PFSK-1 (cell line): Measurements from ENCODE around the gene PHETA1.

Source experiments
- FOXP2 ChIP-seq: optimal IDR thresholded peaks from 2 replicates; pipeline ENCODE3; 2011; ENCODE audit warnings: borderline replicate concordance, control low read depth, inconsistent platforms; ENCODE audit not compliant: insufficient read depth; ENCODE audit errors: extremely low read length, extremely low read depth
- POLR2AphosphoS5 ChIP-seq: IDR thresholded peaks from 2 replicates; pipeline ENCODE4 v1.6.1; 2012; ENCODE audit warnings: low read depth, mild to moderate bottlenecking, control low read depth, low read length, moderate library complexity
- SIN3A ChIP-seq: IDR thresholded peaks from 2 replicates; pipeline ENCODE4 v1.6.1; 2012; ENCODE audit warnings: mild to moderate bottlenecking, low read length, moderate library complexity, borderline replicate concordance; ENCODE audit not compliant: insufficient read depth
- TAF1 ChIP-seq: IDR thresholded peaks from 2 replicates; pipeline ENCODE4 v1.6.1; 2012; ENCODE audit warnings: low read length, control low read depth, borderline replicate concordance; ENCODE audit not compliant: insufficient read depth
- TF ChIP-seq, protein P1 (sequence below), 2 experiments: IDR thresholded peaks; 2 replicates each; pipeline versions ENCODE4 v1.6.1 to v1.8.0; 2011 to 2012; ENCODE audit warnings: low read depth in 2 of 2, low read length in 2 of 2, control low read depth in 1 of 2, inconsistent platforms in 1 of 2, mild to moderate bottlenecking in 1 of 2, moderate library complexity in 1 of 2; ENCODE audit not compliant: insufficient read depth in 1 of 2

The PHETA1 gene

DNA sequence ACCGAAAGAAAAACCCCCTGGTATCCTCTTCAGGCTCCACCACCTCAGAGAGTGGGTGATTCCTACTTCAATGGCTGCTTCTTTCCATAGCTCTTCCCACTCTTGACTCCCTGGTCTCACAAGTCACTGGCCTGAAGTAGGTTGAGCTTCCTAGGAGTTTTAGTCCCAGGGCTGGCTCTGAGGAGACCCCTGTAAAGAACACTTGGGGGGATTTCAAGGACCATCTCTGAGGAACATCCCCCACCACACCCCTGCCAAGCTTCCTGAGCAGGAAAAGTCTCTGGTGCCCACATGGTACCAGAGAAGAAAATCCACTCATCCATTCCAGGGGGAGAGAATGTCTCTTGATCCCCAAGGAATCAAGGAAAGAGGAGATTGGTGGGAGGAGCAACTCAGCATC lies 25.7 kb downstream of the PHETA1 start:
- no peak for TF ChIP-seq FOXP2
- TF ChIP-seq, protein P1, sequence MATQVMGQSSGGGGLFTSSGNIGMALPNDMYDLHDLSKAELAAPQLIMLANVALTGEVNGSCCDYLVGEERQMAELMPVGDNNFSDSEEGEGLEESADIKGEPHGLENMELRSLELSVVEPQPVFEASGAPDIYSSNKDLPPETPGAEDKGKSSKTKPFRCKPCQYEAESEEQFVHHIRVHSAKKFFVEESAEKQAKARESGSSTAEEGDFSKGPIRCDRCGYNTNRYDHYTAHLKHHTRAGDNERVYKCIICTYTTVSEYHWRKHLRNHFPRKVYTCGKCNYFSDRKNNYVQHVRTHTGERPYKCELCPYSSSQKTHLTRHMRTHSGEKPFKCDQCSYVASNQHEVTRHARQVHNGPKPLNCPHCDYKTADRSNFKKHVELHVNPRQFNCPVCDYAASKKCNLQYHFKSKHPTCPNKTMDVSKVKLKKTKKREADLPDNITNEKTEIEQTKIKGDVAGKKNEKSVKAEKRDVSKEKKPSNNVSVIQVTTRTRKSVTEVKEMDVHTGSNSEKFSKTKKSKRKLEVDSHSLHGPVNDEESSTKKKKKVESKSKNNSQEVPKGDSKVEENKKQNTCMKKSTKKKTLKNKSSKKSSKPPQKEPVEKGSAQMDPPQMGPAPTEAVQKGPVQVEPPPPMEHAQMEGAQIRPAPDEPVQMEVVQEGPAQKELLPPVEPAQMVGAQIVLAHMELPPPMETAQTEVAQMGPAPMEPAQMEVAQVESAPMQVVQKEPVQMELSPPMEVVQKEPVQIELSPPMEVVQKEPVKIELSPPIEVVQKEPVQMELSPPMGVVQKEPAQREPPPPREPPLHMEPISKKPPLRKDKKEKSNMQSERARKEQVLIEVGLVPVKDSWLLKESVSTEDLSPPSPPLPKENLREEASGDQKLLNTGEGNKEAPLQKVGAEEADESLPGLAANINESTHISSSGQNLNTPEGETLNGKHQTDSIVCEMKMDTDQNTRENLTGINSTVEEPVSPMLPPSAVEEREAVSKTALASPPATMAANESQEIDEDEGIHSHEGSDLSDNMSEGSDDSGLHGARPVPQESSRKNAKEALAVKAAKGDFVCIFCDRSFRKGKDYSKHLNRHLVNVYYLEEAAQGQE (IDR thresholded peaks at IDR 0.05; ENCODE audit: insufficient read depth in 1 of 2, low read depth in 2 of 2, low read length in 2 of 2) = no peak

DNA sequence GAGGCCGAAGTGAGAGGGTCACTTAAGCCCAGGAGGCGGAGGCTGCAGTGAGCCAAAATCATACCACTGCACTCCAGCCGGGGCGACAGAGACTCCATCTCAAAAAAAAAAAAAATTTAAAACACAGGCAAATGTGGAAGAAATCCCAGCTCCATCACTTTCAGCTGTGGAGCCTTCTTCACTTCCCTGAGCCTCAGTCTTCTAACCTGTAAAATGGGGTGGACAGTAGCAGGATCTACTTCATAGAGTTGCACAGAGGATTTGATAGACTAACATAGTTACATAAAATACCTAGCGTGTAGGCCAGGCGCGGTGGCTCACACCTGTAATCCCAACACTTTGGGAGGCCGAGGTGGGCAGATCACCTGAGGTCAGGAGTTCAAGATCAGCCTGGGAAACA lies 26.5 kb downstream of the PHETA1 start:
- TF ChIP-seq FOXP2 (no peak), POLR2AphosphoS5 (no peak)

DNA sequence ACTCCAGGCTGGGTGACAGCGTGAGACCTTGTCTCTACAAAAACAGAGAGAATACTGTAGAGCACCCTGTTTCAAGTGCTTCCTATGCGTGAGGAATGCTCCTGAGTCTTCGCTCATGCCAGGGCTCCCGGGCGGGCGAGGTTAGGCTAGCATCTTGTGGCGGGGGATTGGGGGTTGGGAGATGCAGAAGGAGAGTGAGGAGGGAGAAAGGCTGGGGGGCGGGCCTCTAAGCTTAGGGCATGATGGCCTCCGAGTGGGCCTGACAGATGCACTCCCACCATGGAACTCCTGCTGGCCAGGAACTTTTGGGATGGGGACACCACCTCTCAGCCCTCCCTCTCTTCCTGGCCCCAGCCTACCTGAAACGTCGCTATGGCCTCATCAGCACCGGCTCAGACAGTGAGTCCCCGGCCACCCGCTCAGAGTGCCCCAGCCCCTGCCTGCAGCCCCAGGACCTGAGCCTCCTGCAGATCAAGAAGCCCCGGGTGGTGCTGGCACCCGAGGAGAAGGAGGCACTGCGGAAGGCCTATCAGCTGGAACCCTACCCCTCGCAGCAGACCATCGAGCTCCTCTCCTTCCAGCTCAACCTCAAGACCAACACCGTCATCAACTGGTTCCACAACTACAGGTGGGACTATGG lies 27.3 kb downstream of the PHETA1 start:
- TF ChIP-seq, protein P1 (IDR thresholded peaks at IDR 0.05; ENCODE audit: insufficient read depth in 1 of 2, low read depth in 2 of 2, low read length in 2 of 2) = no peak
- TF ChIP-seq FOXP2 = no peak
- no peak for TF ChIP-seq TAF1
- no peak for TF ChIP-seq POLR2AphosphoS5
- TF ChIP-seq SIN3A = no peak

DNA sequence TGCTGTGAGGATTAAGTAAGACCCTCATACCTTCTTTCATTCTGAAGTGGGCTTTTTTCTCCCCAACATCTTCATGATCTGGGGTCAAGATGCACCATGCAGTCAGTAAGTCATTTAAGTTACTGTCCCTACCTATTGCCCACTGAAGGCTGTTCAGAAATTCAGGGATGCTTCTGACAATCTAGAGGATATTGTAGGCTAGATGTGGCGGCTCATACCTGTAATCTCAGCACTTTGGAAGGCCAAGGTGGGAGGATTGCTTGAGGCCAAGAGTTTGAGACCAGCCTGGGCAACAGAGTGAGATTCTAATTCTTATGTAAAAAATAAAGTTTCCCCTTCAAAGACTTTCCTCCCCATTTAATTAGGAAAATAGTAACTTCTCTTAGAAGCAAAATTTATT lies 28.7 kb downstream of the PHETA1 start:
- TF ChIP-seq, protein P1 (IDR thresholded peaks at IDR 0.05; ENCODE audit: insufficient read depth in 1 of 2, low read depth in 2 of 2, low read length in 2 of 2) = no peak
- TF ChIP-seq FOXP2 (no peak), POLR2AphosphoS5 (no peak), SIN3A (no peak), TAF1 (no peak)

DNA sequence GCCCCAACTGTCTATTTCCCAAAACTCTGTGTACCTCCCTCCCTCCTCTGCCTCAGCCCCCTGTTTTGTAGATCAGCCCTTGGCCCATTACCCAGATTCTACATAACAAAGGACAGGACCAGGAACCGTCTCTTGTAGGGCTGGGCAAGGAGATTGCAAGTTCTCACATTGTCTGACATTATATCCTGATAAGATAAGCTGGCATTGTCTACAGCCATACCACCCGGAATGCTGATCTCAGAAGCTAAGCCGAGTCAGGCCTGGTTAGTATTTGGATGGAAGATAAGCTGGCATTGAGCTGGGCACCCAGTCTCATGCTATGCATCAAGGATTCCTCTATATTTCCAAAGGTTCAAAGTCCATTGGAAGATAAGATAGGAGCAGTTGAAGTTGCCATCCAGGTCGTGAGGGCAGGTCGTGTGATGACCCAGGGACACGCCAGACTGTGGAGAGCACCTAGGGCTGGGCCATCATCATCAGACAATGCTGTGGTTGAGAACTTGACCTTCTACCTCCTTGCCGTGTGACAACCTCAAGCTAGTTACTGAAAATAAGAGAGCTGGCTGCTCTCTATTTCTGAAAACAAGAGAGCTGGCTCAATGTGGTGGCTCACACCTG lies 29.5 kb downstream of the PHETA1 start:
- TF ChIP-seq TAF1 (no peak), SIN3A (no peak), POLR2AphosphoS5 (no peak), FOXP2 (no peak)
- TF ChIP-seq, protein P1 (IDR thresholded peaks at IDR 0.05; ENCODE audit: insufficient read depth in 1 of 2, low read depth in 2 of 2, low read length in 2 of 2) = no peak

DNA sequence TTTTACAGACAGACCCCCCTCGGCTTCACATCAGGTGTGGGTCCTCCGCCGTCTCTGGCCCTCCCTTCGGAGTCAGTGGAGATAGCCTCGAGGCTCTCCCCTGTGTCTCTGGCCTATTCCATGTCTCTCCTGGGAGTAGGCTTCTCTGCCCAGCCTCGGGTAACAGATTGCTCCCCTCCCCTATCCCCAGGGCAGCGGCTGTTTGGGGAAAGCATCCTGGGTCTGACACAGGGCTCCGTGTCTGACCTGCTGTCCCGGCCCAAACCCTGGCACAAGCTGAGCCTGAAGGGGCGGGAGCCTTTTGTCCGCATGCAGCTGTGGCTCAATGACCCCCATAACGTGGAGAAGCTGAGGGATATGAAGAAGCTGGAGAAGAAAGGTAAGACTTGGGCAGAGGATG lies 30.8 kb downstream of the PHETA1 start:
- no peak for TF ChIP-seq SIN3A
- TF ChIP-seq POLR2AphosphoS5 = no peak
- TF ChIP-seq FOXP2 = no peak
- TF ChIP-seq TAF1 = no peak
- TF ChIP-seq, protein P1 (IDR thresholded peaks at IDR 0.05; ENCODE audit: insufficient read depth in 1 of 2, low read depth in 2 of 2, low read length in 2 of 2) = no peak
